ENCODE data around the gene ABCF3. TPM values are rescaled to one million over a fixed set of nuclear protein-coding genes. Genes with fewer than 3 reads are reported as not detected.

ABCF3 gene
- total RNA-seq, 4 donors from 2014 or later = 41.0 to 76.7 (median 64.0) TPM

- DNase-seq (ENCODE audit: low spot score) (no peak), ATAC-seq (ENCODE audit: low FRiP score) (no peak)
- TF ChIP-seq CTCF (IDR thresholded peaks at IDR 0.05) = no peak
These were observed 12.5 kb downstream of the ABCF3 start for GRCh38 chr3:184198509-184198908.

- ATAC-seq (ENCODE audit: low FRiP score) = no peak
- no peak for TF ChIP-seq CTCF (IDR thresholded peaks at IDR 0.05)
- no peak for DNase-seq (ENCODE audit: low spot score)
These were observed 14.8 kb downstream of the ABCF3 start for GRCh38 chr3:184200825-184201224.

GRCh38 chr3:184203526-184203925 is 17.5 kb downstream of the ABCF3 start:
- TF ChIP-seq CTCF (IDR thresholded peaks at IDR 0.05) = no peak
- no peak for DNase-seq (ENCODE audit: low spot score)
- no peak for ATAC-seq (ENCODE audit: low FRiP score)

GRCh38 chr3:184209146-184209923 is 23.3 kb downstream of the ABCF3 start:
- DNase-seq (ENCODE audit: low spot score) = no peak
- no peak for TF ChIP-seq CTCF (IDR thresholded peaks at IDR 0.05)
- ATAC-seq (ENCODE audit: low FRiP score) = no peak

- TF ChIP-seq CTCF (IDR thresholded peaks at IDR 0.05) = no peak
- ATAC-seq (ENCODE audit: low FRiP score) = no peak
- no peak for DNase-seq (ENCODE audit: low spot score)
These were observed 25.3 kb downstream of the ABCF3 start for GRCh38 chr3:184211297-184211696.

GRCh38 chr3:184211718-184212117 is 25.7 kb downstream of the ABCF3 start:
- ATAC-seq (ENCODE audit: low FRiP score) = no peak

More at GRCh38 chr3:184211718-184212117, 25.7 kb downstream of the ABCF3 start:
- DNase-seq (ENCODE audit: low spot score) = no peak
- no peak for TF ChIP-seq CTCF (IDR thresholded peaks at IDR 0.05)

All from omental fat pad (tissue), 4 donors.